GM12875 (cell line): ENCODE measurements around the gene KANSL1L.

ENCODE experiments used
- H3K4me3 ChIP-seq: one replicate; pipeline ENCODE4 v1.5.1; 2011; ENCODE audit warnings: low read depth, low read length, control low read depth
- TF ChIP-seq, protein P1 (sequence below): IDR thresholded peaks from 2 replicates; pipeline ENCODE4 v1.5.1; 2011; ENCODE audit warnings: low read depth, mild to moderate bottlenecking, control low read depth, inconsistent platforms, low read length, moderate library complexity, borderline replicate concordance; ENCODE audit not compliant: insufficient read depth

The KANSL1L gene

DNA sequence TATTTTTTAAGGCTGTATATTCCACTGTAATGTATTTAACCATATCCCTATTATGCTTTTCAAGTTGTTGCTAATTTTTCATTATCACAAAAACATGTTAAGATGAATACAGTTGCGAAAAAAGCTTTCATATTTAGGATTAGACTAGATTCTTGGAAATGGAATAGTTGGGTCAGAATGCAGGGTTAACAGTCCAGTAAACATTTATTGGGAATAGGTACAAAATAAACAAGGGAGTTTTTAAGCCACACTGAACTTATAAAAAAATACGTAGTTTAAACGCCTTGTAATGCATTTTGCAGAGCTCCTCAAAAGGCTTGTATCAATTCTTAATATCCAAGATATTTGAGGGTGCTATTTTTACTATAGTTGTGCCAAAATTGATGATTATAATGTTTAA, 133.1 kb downstream of the KANSL1L start:
- H3K4me3 ChIP-seq = no peak overlapping the region
- TF ChIP-seq, protein P1, sequence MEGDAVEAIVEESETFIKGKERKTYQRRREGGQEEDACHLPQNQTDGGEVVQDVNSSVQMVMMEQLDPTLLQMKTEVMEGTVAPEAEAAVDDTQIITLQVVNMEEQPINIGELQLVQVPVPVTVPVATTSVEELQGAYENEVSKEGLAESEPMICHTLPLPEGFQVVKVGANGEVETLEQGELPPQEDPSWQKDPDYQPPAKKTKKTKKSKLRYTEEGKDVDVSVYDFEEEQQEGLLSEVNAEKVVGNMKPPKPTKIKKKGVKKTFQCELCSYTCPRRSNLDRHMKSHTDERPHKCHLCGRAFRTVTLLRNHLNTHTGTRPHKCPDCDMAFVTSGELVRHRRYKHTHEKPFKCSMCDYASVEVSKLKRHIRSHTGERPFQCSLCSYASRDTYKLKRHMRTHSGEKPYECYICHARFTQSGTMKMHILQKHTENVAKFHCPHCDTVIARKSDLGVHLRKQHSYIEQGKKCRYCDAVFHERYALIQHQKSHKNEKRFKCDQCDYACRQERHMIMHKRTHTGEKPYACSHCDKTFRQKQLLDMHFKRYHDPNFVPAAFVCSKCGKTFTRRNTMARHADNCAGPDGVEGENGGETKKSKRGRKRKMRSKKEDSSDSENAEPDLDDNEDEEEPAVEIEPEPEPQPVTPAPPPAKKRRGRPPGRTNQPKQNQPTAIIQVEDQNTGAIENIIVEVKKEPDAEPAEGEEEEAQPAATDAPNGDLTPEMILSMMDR = no peak

GRCh38 chr2:210035679-210036078, 135.5 kb downstream of the KANSL1L start:
- H3K4me3 ChIP-seq = no peak overlapping the region
- TF ChIP-seq, protein P1 = no peak

- TF ChIP-seq, protein P1 = no peak
- no peak overlapping the region for H3K4me3 ChIP-seq
Observed at GRCh38 chr2:210034087-210034683, 137.0 kb downstream of the KANSL1L start.

- no peak overlapping the region for H3K4me3 ChIP-seq
- TF ChIP-seq, protein P1 = no peak
Observed at GRCh38 chr2:210028178-210028577, 143.0 kb downstream of the KANSL1L start.

DNA sequence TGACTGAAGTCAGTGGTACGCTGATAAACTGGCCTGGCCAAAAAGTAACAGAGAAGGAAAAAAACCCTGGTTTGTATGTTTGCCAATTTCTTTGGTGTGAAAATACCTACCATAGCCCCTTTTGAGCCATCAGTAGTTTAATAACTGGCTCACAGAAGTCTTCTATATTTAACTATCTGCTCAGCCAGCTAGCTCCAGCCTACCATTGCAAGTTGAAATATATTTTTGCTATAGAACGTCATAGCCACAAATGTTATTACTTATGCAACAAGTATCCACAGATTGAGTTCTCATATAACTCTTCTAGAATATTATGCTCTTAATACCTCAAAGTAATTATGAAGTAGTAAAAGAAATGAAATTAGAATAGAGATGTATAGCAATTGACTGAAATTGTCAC, 143.6 kb downstream of the KANSL1L start:
- TF ChIP-seq, protein P1 = no peak

GRCh38 chr2:210022824-210023223, 148.4 kb downstream of the KANSL1L start:
- TF ChIP-seq, protein P1 = no peak
- no peak overlapping the region for H3K4me3 ChIP-seq

More for the DNA sequence above, 143.6 kb downstream of the KANSL1L start:
- no peak overlapping the region for H3K4me3 ChIP-seq

DNA sequence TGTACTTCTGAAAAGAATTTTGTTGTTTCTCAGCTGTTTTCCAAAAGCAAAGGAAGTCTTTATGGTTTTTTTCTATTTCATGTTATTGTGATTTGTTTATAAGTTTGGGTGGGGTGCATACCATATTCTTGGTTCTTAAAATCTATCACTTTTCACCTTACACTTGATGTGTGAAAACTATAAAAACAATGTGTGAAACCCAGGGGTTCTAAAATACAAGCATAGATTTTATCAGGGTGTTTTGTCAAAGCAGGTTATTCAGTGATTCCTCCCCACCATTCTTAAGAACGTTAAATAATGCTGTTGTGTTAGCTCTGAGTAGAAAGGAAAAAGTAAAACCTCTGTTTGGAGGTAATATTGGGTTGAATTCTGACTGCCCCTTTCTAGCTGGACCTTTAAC, 151.1 kb downstream of the KANSL1L start:
- TF ChIP-seq, protein P1 = no peak
- no peak overlapping the region for H3K4me3 ChIP-seq
